ENCODE measurements around the gene CANT1.

Gene CANT1

DNA sequence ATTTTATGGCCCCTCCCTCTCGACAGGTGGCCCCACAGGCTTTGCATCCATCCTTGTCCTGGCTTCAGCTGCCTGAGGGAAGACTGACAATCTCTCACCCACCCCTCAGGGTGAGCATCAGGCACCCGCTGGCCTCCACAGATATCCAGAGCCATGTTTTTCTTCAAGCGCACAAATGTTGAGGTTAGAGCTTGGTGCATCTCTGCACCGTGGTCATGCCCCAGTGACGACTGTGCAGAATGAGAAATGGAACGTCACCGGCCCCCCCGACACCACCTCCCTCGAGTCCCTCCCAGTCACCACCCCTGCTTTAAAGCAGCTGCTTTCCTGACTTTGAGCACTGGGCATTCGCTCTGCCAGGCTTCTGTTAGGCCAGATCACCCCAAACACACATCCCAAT is 64.6 kb downstream of the CANT1 start:
- no peak for TF ChIP-seq SIN3A (IDR thresholded peaks at IDR 0.05; ENCODE audit: borderline replicate concordance, insufficient read depth, low read length)
- TF ChIP-seq POLR2AphosphoS5 (IDR thresholded peaks at IDR 0.05; ENCODE audit: low read depth, low read length): no peak
- TF ChIP-seq FOXP2 (optimal IDR thresholded peaks at IDR 0.05; ENCODE audit: borderline replicate concordance, extremely low read depth, extremely low read length, insufficient read depth): no peak
- no peak for TF ChIP-seq TAF1 (IDR thresholded peaks at IDR 0.05; ENCODE audit: borderline replicate concordance, insufficient read depth, low read length)
- TF ChIP-seq, protein P1, sequence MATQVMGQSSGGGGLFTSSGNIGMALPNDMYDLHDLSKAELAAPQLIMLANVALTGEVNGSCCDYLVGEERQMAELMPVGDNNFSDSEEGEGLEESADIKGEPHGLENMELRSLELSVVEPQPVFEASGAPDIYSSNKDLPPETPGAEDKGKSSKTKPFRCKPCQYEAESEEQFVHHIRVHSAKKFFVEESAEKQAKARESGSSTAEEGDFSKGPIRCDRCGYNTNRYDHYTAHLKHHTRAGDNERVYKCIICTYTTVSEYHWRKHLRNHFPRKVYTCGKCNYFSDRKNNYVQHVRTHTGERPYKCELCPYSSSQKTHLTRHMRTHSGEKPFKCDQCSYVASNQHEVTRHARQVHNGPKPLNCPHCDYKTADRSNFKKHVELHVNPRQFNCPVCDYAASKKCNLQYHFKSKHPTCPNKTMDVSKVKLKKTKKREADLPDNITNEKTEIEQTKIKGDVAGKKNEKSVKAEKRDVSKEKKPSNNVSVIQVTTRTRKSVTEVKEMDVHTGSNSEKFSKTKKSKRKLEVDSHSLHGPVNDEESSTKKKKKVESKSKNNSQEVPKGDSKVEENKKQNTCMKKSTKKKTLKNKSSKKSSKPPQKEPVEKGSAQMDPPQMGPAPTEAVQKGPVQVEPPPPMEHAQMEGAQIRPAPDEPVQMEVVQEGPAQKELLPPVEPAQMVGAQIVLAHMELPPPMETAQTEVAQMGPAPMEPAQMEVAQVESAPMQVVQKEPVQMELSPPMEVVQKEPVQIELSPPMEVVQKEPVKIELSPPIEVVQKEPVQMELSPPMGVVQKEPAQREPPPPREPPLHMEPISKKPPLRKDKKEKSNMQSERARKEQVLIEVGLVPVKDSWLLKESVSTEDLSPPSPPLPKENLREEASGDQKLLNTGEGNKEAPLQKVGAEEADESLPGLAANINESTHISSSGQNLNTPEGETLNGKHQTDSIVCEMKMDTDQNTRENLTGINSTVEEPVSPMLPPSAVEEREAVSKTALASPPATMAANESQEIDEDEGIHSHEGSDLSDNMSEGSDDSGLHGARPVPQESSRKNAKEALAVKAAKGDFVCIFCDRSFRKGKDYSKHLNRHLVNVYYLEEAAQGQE (IDR thresholded peaks at IDR 0.05; ENCODE audit: insufficient read depth in 1 of 2, low read depth in 2 of 2, low read length in 2 of 2): no peak

DNA sequence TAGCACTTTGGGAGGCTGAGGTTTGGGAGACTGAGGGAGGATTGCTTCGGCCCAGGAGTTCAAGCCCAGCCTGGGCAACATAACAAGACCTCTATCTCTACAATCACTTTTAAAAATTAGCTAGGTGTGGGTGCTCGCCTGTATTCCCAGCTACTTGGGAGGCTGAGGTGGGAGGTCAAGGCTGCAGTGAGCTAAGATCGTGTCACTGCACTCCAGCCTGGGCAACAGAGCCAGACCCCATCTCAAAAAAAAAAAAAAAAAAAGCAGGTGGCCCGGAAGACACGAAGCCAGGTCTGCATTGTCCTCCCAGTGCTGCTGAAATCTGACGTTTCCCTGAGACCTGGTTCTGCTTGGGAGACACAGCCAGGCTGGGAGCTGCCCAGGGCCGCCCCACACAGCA is 65.5 kb downstream of the CANT1 start:
- TF ChIP-seq POLR2AphosphoS5 (IDR thresholded peaks at IDR 0.05; ENCODE audit: low read depth, low read length) (no peak), FOXP2 (optimal IDR thresholded peaks at IDR 0.05; ENCODE audit: borderline replicate concordance, extremely low read depth, extremely low read length, insufficient read depth) (no peak), SIN3A (IDR thresholded peaks at IDR 0.05; ENCODE audit: borderline replicate concordance, insufficient read depth, low read length) (no peak), TAF1 (IDR thresholded peaks at IDR 0.05; ENCODE audit: borderline replicate concordance, insufficient read depth, low read length) (no peak)
- TF ChIP-seq, protein P1 (IDR thresholded peaks at IDR 0.05; ENCODE audit: insufficient read depth in 1 of 2, low read depth in 2 of 2, low read length in 2 of 2): no peak
